GM21825 (cell line): Measurements from ENCODE around the gene TMEM150C.
"Not testable (repeated sequence)": the region's sequence is repeated elsewhere in the genome, so short reads cannot be mapped to it uniquely, and the experiment has no call there.

Experiments used
- ATAC-seq: cut with Tn5 transposase; IDR thresholded peaks from one replicate; pipeline ENCODE4 v1.9.1; 2021; ENCODE audit warnings: mild to moderate bottlenecking, moderate library complexity; ENCODE audit not compliant: unreplicated experiment

The TMEM150C gene

DNA sequence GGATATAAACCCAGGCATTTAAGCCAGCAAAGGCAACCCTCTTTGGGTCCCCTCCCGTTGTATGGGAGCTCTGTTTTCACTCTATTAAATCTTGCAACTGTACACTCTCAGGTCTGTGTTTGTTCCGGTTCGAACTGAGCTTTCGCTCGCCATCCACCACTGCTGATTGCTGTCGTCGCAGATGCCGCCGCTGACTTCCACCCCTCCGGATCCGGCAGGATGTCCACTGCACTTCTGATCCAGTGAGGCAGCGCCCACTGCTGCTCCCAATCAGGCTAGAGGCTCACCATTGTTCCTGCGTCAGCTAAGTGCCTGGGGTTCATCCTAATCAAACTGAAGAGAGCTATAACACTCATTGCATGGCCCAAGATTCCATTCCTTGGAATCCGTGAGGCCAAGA is 82.2 kb downstream of the TMEM150C start:
- no peak for ATAC-seq

DNA sequence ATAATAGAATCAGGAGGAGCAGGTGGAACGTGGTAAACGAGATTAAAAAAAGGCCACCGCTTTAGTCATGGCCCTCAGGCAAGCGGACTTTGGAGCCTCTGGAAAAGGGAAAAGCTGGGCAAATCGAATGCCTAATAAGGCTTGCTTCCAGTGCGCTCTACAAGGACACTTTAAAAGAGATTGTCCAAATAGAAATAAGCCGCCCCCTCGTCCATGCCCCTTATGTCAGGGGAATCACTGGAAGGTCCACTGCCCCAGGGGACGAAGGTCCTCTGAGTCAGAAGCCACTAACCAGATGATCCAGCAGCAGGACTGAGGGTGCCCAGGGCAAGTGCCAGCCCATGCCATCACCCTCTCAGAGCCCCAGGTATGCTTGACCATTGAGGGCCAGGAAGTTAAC is 84.3 kb downstream of the TMEM150C start:
- ATAC-seq = not testable (repeated sequence)

DNA sequence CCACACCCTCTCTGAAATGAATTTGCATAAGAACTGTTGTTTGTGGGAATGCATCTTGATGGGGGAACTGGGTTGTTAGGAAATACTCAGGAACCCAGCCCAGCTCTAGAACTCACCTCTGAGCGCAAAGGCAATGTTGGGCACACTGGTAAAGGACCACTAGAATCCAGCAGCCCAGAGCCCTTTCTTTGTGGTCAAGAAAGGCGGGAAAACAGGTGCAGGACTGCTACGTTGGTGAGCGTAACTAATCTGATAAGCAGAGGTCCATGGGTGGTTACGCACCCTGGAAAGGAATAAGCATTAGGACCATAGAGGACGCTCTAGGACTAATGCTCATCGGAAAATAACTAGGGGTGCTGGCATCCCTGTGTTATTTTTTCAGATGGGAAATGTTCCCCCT is 85.9 kb downstream of the TMEM150C start:
- not testable (repeated sequence) for ATAC-seq

DNA sequence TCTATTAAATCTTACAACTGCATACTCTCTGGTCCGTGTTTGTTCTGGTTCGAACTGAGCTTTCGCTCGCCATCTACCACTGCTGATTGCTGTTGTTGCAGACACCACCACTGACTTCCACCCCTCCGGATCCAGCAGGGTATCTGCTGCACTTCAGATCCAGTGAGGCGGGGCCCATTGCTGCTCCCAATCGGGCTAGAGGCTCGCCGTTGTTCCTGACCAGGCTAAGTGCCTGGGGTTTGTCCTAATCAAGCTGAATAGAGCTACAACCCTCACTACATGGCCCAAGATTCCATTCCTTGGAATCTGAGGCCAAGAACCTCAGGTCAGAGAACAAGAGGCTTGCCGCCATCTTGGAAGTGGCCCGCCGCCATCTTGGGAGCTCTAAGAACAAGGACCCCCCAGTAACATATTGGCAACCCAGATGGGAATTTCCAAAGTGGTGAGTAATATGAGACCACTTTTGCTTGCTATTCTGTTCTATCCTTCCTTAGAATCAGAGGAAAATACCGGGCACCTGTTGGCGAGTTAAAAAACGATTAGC is 88.1 kb downstream of the TMEM150C start:
- ATAC-seq = no peak

DNA sequence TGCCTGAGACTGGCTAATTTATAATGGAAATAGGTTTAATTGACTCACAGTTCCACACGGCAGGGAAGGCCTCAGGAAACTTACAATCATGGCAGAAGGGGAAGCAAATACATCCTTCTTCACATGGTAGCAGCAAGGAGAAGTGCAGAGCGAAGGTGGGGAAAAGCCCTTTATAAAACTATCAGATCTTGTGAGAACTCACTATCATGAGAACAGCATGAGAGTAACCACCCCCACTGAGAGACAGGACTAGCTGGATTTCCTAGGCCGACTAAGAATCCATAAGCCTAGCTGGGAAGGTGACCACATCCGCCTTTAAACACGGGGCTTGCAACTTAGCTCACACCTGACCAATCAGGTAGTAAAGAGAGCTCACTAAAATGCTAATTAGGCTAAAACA is 88.7 kb downstream of the TMEM150C start:
- ATAC-seq = not testable (repeated sequence)

DNA sequence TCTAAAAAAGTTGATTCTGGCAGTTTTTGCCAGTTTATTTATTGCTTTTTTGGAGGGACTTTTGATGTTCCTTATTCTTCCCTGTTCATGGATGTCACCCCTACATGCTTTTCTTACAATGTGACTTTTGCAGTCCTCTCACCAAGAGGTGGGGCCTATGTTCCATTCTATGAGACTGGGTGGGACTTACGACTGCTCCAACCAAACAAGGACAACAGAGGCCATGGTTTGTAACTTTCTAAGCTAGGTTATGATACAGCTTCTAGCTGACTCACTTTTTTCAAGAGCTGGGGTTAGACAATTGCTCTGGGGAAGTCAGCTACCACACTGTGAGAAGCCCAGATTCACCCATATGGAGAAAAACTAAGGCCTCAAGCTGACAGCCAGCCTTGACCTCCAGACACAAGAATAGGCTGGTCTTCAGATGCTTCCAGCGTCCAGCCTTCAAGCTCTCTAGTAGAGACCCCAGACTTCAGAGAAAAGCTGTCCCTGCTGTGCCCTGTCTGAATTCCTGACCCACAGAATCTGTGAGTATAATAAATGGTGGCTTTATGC is 91.9 kb downstream of the TMEM150C start:
- no peak for ATAC-seq

DNA sequence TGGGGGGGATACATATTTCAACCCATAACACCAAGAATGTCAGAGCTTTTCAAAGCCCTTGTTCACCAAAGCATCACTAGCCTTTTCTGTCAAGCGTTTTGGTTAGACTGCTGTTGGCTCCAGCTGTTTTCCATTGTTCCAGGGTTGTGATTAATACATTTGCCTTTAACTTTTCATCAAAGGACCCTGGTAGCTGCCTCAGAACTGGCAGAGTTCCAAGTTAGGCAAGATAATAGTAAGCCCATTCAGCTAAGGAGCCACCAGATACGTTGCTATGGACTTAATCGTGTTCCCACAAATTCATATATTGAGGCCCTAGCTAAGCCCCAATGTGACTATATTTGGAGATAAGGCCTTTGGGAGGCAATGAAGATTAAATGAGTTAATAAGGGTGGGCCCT is 94.3 kb downstream of the TMEM150C start:
- no peak for ATAC-seq

DNA sequence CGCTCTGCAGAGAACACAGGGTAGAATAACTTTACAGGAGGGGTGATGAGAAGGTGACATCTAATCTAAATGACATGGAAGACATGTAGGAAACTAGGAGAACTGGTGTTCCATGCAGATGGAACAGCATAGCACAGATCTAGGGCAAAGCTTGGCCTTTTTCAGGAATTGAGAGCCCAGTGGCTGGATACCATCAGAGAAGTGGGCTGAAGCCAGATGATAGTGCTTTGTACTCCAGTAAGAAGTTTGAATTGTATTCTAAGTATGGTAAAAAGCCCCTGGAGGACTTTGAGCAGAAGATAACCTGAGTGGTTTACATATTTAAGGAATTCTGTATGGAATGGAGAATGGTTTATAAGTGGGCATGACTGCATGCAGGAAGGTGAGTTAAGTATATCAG is 98.6 kb downstream of the TMEM150C start:
- no peak for ATAC-seq

DNA sequence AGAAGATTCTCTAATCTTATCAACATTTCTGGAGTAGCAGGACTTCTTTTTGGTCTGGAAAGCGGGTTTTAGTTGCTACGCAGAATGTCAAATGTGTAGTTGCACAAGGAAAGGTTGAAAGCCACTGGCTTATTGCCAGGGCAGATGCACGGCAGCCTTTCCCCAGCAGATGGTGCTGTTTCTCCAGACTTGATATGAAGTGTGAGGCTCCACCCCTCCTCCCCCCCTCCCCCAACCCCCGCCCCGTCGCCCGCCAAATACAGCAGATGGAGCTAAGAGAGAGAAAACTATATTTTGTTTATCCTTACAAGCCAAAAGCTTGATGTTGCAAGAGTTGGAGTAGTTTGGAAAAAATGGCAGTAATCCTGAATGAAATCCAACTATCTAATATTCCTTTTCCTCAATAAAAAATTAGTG is 99.4 kb downstream of the TMEM150C start:
- ATAC-seq = peak; percentile 78

DNA sequence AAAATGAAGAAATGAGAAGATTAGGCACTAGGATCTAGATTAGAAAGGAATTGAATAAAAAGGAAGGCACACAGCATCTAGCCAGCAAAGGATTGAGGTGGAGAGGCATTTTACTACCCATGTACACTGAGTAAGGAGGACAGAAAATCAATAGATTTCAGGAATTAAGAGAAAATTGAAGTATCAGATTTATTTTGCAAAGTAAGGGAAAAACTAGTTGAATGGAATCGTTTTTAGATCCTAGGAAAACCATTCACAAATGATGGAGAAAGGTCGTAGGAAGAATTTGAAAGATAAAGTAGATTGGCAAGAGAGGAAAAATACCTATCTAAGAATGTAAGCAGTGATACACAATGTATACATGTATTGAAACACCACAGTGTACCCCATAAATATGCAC is 100.1 kb downstream of the TMEM150C start:
- ATAC-seq = no peak

DNA sequence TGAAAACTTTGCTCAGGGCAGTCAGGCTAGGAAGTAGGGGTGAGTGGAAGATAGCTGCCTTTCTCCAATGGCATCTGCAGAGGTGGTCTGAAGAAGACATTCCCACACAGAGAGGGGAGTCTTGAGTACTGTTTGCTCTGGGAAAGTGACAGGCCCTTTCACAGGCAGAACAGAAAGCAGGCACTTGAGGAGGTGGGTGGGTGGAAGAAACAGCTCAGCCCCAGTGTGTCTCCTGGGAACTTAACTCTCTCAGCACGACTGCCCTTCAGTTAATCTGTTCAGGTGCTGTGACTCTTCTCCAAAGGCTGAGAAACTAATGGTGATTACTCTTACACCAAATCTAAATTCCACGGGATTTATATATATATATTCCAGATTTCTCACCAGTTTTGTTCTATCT is 103.1 kb downstream of the TMEM150C start:
- ATAC-seq = no peak

DNA sequence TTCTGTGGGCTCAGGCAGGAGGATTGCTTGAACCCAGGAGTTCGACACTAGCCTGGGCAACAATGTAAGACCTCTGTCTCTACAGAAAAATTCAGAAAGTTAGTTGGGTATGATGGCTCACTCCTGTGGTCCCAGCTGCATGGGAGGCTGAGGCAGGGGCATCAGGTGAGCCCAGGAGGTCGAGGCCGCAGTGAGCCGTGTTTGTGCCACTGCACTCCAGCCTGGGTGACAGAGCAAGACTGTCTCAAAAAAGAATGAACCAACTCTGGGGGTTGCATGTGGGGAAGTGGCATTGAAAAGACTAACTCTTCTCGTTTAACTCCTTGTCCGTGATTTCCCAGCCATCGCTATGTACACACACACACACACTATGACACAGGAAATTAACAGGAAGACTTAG is 104.5 kb downstream of the TMEM150C start:
- ATAC-seq = no peak

DNA sequence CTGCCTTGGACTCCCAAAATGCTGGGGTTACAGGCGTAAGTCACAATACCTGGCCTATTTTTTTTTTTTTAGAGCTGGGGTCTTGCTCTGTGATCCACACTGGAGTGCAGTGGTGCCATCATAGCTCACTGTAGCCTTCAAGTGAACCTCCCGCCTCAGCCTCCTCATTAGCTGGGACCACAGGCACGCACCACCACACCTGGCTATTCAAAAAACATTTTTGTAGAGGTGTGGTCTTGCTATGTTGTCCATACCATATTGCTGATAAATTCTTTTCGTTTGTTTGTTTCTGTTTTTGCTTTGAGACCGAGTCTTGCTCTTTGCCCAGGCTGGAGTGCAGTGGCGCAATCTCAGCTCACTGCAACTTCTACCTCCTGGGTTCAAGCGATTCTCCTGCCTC is 109.8 kb downstream of the TMEM150C start:
- no peak for ATAC-seq

DNA sequence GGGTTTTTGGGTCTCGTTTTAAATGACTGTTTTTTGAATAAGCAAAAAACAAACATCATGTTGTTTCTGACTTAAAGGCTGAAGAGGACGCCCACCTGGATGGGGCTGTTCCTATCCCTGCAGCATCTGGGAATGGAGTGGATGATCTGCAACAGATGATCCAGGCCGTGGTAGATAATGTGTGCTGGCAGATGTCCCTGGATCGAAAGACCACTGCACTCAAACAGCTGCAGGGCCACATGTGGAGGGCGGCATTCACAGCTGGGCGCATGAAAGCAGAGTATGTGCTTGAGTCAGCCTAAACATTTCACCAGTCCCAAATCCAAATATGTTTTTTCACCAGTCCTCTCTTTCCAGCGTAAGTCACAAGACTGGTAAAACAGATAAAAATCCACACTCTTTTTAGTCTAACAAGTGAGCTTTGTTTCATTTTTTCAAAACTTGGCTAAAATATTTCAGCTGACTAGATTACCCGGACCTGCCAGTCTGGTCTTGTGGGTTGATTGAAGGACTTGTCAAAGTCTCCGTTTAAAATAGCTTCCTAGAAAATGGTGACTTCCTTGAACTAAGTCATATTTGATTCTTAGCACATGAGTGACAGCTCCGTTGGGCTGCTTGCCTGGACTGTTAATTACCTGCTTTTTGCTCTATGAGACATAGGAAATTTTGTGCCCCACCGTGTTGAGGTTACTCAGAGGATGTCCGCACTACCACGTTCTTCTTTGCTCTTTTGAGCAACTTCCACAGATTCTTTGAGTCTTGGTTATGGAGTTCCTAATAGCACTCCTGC is 110.6 kb downstream of the TMEM150C start:
- ATAC-seq = no peak

DNA sequence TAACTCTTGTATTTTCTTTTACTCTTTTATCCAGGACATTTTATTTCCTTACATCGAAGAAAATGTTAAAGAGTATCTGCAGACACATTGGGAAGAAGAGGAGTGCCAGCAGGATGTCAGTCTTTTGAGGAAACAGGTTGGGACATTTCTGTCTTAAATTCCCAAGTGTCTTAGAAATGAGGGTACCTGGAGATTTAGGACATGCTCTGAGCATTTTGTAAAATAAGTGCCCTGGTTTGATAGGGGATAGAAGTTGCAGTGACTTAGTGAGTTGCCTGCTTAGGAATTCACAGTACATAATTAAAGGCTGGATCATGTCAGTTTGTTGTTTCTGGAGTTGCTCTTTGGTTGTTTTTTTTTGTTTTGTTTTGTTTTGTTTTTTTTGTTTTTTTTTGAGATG is 113.9 kb downstream of the TMEM150C start:
- ATAC-seq = no peak

DNA sequence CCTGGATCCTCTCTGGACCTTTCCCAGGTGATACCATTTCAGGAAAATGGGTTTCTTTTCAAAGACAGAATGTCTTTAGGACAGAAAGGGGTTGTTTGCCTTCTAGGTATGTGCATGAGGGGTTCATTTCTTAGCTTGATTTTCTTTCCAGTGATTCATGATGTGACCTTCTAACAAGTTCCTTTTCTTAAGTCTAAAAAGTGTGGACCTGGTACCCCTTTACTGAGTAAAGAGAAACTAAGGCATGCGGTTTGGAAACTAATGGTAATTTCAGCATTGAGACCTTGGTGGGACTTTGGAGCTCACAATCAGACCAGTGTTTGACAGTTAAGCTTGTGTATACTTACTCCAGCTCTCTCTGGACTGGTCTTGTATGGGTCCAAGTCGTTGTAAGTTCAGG is 122.7 kb downstream of the TMEM150C start:
- ATAC-seq = no peak

DNA sequence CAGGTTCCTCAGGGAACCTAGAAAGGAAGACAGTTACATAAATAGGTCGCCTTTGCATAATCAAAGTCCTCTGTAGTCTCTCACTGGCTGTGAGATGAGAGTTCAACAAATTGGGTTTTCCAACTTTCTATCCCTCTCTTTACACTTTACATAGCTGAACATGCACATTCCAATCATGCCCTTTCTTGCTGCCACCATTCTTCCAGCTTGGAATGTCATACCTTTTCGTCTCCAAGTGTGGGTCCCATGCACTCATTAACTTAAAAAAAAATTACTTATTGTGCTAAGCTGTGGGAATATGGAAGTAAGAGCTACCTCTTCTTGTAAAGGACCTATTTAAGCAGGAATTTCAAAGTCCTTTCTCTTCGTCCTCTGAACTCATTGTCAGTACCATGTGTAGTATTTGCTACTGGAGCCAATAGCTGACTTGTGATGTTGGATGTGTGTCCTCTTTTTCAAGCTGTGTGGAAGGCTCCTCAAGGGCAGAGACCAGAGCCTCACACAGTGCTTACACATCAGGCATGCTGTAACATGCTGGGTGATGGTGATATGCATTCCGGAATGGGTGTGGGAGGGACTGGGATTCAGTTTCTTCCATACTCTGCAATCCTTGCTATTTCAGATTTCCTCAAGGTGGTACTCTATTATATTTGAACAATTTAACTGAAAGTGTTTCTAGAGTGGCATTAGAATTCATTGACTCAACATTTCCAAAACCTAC is 124.3 kb downstream of the TMEM150C start:
- no peak for ATAC-seq

DNA sequence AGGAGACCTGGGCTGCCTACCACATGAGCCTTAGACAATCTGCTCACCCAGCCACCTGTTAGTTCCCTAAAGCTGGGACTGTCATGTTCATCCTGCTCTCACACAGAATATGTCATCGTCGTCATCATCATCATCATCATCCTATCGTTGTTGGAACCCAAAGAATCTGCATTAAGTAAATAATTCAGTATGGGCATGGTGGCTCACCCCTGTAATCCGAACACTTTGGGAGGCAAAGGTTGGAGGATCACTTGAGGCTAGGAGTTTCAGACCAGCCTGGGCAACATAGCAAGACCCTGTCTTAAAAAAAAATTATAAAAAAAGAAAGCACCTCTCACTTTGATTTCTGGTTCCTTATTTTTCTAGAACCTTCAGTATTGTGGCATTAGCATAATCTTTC is 125.0 kb downstream of the TMEM150C start:
- ATAC-seq = no peak

DNA sequence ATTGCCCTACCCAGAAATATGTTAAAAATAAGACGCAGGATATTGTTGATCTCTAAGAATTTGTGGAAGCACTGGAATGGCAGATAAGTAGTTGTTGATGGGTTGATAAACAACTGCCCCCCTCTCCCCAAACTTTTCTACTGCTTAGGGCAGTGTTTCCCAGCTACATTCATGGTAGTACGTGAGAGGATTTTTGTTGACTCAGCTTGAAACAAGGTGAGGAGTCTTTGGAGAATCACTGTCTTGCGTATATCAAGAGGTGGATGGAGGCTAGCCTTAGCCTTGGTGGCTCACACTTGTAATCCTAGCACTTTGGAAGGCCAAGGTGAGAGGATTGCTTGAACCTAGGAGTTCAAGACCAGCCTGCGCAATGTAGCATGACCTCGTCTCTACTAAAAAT is 125.7 kb downstream of the TMEM150C start:
- no peak for ATAC-seq

DNA sequence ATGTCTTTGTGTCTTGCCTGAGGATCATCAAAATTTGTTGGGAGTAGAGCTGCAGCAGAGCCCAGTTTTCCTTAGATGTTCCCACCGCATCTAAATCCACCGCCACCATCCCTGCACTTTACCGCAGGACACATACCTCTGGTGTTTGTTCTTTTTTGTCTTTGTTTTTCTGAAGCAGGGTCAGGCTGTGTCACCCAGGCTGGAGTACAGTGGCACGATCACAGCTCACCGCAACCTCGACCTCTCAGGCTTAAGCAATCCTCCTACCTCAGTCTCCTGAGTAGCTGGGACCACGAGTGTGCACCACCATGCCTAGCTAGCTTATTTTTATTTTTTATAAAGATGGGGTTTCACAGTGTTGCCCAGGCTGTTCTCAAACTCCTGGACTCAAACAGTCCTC is 126.8 kb downstream of the TMEM150C start:
- ATAC-seq = no peak

DNA sequence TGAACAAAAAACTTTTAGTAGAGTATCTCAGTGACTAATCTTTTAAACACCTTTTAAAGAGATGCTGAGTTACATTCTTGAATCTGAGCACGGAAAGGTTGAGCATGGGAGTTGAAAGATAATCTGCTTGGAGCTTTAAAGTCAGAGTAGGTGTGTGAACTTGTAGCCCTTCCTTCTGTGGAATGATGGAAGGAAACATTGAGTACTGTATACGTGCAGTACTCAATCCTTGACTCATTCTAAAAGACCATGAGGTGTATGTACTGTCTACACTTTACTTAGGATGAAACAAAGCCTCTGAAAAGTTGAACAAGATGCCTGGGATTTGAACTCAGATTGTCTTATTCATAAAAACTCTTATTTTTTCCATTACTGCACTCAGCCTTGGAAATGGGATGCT is 128.0 kb downstream of the TMEM150C start:
- ATAC-seq = no peak
